AML-193 (cell line): Measurements from ENCODE around the gene DOCK11.
"Not testable (repeated sequence)": the region's sequence is repeated elsewhere in the genome, so short reads cannot be mapped to it uniquely, and the experiment has no call there.

Source experiments
- DNase-seq, 2 experiments: peaks; one replicate each; lab custom pipeline; 2025; lab: John Stamatoyannopoulos, UW

The DOCK11 gene

DNA sequence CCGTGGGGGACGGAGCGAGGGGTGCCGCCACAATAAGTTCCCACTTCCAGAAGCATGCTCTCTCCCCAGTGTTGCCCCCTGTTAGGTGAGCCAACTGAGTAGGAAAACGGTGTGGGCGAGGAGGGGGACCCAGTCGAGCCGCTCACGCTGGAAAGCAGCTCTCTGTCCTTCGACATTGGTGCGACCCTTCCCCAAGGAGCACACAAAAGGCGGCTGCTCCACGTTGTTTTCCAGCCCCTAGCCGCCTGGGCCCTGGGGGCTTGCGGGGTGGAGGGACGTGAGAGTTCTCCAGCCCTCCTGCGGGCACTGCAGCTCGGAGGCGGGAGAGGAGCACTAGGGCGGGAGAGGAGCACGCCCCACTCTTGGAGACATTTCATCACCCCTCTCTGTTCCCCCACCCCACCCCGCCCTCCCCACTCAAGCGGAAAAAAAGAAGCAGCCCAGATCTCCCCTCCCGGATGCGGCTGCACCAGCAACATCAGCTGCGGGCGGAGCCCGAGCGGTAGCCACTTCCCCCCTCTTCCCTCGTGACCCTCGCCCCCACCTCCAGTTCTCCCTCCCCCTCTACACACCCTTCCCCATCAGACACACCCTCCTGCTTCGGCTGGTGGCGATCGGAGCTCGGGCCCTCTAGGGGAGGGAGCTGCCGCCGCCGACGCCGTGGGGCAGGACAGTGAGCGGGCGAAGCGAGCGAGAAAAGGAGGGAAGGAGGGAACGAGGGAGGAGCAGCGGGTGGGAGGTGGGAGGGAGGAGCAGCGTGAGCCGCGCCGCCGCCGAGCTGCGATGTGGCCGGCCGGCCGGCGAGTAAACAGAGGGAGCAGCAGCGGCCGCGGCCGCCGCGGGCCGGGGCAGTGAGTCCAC lies at the start of gene DOCK11:
DOCK11 (plus strand) TSS at position 755 of the 861 bp plus-strand sequence. CDS start 157 bp downstream, outside the sequence.
- DNase-seq: peak; percentile 76 to 81

DNA sequence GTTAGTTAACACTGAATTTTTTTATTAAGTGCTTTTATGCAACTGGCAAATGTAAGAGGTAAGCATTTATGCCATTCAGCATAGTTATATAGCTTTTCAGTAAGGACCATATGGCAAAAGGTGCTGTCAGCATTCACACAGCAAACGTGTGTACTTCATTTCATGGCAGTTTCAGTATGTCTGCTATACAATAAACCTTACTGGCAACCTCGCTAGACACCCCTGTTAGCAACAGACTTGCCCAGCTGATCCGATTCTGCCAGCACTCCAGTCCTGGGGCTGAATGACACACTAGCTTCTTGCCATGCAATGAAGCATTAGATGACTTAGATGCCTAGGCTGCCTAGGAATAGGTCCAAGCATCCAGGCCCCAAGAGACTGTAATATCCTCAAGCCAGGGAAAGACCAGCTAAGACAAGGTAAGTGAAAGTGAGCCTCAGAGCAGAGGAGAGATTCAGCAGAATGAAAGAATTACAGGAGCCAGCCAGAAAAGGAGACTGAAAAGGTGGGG lies 47.3 kb upstream of the DOCK11 start:
- DNase-seq: no peak

DNA sequence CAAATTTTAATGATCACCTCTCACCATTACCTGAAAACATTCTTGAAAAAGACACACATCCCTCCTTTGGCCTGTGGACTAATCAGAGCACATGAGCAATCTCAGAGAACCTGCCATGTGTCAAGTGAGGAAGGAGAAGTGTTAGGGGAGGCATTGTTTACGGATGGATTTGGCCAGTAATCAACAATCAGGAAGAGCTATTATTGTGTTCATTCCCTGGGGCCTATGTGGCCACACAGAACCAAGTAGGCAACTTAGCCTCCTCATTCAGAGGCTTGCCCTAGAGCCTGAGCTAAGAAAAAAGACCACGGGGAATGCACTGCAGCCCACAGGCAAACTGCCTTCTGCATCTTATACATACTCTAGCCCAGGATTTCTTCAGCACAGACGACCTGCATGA lies 40.6 kb upstream of the DOCK11 start:
- no peak for DNase-seq

DNA sequence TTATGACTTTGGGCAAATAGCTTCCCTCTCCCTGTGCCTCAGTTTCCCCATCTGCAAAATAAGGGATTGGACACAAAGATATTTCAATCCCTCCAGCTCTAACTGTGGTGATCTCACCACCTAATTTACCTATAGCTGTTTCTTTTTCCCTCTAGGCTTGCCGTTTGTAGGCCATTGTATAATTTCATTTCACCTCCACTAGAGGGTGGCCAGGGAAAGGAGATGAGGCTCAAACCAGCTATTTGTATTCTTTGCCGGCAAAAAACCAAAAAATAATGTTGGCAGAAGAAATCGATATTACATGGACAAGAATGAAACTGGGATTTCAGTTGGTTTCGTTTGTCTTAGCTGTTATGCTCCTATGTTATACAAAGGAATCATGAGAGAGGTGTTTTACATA lies 36.1 kb upstream of the DOCK11 start:
- peak; percentile 28 to 35 for DNase-seq

DNA sequence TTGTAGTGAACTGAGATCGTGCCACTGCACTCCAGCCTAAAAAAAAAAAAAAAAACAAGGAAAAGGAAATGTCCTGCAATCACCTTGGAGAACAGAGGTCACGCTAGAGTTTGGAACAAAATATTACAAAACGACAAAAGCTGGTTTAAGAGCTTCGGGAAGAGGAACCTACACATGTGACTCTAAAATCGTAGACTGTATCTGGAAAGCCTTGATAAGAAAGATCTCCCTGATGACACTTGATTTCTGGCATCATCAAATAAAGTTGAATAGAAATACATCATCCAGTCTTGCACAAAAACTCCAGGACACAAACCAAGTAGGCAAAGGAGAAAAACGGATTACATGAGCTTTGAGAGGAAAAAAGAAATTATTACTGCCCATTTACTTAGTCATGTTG lies 31.1 kb upstream of the DOCK11 start:
- DNase-seq: peak; percentile 26 to 34

DNA sequence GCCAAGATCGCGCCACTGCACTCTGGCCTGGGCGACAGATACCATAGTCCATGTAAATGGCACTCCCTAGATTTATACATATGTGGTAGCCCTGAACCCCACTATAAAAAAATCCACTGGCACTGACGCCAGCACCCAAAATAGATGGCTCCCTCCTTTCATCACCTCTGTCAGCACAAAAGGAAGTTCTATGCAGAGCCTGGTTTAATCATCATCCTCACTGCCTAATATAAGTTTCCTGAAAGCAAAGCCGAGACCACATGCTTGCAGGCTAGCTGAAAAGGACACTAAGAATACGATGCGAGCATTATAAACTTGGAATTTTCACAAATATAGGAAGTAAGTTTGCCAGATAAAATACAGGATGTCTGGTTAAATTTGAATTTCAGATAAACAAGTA lies 27.5 kb upstream of the DOCK11 start:
- DNase-seq: peak in 1 of 2 experiments; percentile 0

DNA sequence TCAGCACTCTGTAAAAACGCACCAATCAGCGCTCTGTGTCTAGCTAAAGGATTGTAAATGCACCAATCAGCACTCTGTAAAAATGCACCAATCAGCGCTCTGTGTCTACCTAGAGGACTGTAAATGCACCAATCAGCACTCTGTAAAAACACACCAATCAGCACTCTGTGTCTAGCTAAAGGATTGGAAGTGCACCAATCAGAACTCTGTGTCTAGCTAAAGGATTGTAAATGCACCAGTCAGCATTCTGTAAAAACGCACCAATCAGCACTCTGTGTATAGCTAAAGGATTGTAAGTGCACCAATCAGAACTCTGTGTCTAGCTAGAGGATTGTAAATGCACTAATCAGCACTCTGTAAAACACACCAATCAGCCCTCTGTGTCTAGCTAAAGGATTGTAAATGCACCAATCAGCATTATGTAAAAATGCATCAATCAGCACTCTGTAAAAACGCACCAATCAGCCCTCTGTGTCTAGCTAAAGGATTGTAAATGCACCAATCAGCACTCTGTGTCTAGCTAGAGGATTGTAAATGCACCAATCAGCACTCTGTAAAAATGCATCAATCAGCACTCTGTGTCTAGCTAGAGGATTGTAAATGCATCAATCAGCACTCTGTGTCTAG lies 24.8 kb upstream of the DOCK11 start:
- DNase-seq: not testable (repeated sequence)

DNA sequence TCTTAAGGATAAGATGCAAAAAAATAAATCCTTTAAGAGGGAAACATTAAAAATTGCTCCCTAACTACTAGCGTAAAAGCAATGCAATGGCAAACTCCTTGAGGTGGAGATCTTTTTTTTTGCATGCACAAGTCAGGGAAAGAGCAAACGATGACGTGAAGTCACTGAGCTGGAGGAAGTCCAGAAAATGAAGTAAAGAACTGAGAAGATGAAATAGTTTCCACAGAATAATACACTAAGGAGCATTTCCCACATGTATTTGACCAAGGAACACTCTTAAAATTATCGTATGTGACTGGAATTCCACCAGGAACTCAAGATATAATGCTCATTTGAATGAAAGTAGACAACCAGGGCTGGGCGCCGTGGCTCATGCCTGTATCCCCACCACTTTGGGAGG lies 21.0 kb upstream of the DOCK11 start:
- DNase-seq: no peak

DNA sequence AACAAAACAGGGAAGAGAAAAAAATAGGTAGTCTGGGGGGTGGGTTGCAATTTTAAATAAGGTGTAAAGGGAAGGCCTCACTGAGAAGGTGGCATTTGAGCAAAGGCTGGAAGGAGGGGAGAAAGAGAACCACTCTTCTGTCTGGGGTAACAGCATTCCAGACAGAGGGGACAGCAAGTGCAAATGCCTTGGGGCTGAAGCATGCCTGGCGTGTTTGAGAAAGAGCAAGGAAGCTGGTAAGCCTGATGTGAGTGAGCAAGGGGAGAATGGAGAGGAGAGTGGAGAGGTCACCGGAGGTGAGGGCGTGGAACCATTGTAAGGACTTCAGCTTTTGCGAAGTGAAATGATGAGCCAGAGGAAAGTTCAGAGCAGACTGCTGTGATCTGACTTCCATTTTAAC lies 19.7 kb upstream of the DOCK11 start:
- DNase-seq: no peak

DNA sequence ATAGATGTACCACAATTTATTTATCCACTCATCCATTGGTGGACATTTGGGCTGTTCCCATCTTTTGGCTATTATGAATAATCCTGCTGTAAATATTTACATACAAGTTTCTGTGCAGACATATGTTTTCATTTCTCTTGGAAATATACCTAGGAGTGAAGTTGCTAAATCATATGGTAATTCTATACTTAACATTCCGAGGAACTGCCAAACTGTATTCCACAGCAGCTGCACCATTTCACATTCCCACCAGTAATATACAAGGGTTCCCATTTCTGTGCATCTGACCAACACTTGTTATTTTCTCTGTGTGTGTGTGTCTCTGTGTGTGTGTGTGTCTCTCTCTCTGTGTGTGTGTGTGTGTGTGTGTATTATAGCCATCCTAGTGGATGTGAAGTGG lies 15.4 kb upstream of the DOCK11 start:
- DNase-seq: no peak

DNA sequence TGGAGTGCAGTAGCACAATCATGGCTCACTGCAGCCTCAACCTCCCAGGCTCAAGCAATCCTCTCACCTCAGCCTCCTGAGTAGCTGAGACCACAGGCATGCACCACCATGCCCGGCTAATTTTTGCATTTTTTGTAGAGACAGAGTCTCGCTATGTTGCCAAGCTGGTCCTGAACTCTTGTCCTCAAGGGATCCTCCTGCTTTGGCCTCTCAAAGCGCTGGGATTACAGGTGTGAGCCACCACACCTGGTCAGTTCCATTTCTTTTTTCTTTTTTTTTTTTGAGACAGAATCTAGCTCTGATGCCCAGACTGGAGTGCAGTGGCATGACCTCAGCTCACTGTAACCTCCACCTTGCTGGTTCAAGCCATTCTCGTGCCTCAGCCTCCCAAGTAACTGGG lies 13.2 kb upstream of the DOCK11 start:
- DNase-seq: not testable (repeated sequence)

DNA sequence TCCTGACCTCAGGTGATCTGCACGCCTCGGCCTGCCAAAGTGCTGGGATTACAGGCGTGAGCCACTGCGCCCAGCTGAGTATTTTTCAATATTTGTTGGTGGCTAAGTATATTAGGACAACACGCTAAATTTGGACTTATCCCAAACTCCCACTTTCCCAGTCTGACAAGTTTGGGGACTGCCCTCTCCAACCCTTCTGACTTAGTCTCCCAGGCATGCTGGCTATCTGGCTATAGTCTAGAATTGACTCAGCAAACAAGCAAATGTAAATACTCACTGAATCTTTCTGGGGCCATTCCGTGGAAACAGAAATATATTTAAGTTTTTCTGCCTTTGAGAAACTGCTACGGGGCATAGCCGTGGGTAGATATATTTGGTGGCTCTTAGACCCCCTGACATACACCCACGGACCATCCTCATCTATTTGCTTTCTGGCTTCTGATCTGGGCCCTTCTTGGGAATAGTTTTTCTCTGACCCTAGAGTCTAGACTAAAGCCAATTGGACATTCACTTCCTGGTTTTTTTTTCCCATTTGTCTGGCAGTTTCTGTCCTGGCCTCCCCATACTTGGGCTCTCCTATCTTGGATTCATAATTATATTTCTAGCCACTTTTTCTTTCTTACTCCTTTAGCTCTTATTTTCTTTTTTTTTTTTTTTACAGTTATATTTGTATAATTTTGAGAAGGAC lies 11.3 kb upstream of the DOCK11 start:
- no peak for DNase-seq

DNA sequence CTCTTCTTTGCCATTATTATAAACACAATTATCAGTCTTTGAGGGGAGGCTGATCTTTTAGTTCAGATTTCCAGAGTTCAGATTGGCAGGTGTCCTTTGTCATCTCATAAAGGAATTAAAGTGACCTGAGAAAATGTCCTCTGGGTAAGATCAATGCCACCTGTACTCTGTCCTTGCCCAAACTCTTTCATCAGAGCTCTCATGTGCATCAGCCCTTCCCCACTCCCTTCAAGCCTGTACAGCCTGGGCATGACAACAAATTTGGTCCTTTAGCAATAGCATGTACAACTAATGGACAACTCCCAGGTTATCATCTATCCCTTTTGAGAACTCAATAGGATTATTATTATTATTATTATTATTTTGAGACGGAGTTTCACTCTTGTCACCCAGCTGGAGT lies 8.9 kb upstream of the DOCK11 start:
- DNase-seq: not testable (repeated sequence)

DNA sequence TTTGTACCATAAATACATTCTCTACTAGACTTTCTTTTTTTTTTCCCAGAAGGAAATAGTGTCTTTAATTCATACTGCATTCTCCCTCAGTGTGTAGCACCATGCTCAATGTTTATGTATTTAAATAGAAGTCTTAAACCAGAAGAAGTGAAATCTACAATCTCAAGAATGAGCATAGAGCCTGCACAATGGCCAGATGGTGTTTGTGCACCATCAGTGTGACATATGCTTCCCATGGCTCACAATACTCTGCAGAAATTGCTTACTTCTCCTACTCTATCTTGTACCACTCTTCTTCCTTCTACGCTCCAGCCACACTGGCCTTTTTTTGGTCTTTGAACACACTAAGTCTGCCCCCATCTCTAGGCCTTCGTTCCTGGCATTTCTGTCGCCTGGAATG lies 2.6 kb upstream of the DOCK11 start:
- DNase-seq: no peak

DNA sequence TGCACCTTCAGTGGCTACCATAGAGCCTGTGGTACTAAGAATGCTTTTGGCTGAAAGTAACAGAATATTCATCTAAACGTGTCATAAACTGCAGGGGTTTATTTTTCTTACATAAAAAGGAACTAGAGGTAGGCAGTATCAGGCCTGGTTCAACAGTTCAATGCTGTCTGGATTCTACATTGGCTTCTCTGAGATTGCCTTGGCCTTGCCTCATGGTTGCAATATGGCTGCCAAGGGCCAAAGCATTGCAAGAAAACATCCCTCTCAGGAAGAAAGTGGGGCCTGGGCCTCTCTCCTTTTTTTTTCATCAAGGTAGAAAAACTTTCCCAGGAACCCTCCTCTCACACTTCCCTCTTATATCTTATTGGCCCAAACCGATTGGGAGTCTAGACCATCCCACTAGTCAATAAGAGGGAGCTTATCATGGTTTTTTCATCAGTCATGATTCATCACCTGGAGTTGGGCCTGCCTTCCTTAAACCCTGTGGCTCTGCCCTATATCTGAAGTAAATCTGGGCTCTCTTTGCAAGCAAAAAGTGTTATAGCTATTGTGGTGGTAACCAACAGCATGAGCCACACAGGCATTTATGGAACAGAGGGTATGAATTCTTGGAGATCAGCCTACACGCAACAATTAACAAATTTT lies 1.8 kb upstream of the DOCK11 start:
- DNase-seq: no peak

DNA sequence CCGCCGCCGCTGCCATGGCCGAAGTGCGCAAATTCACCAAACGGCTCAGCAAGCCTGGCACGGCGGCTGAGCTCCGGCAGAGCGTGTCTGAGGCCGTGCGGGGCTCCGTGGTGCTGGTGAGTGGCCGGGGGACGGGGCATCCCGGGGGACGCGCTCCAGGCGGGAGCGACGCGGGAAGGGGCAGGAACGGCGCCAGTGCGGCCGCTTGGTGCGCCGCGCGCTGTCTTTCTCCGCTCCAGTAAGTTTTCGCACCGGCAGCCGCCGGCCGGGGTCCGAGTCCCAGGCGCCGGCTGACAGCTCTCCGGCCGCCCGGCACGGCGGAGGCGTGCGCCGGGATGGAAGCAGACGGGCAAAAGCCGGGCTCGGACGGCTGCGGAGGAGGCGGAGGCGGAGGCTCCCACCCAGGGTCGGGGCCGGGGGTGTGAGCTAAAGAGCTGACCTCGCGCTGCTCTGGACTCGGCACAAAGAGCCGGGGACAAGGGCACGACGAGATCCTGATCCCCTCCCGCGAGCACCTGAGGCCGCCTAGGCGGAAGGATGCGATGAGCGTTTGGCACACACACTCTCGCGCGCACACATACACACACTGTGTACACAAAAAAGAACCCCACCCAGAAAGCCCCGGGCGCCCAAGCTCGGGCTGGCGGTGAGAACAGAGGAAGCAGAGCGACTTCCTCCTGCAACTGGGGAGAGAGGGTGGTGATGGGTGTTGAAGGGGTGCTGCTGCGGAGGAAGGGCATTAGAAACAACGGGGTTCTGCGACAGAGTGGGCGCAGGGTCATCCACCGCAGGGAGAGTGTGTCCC lies 545 bp downstream of the DOCK11 start:
- peak; percentile 37 for DNase-seq

DNA sequence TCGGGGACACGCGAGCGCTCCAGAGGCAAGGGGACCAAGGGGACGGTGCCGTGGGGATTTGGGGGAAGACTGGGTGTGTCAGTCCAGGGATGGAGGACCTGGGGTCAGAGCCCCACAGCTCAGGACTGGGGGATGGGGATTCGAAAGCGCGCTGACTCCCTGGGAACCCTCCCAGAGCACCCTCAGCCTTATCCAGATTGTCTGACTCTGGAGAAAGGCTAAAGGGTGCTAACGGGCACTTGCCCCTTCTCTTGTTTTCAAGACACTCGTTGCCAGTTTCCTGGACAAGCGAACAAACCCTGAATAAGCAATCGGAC lies 1.1 kb downstream of the DOCK11 start:
- no peak for DNase-seq

DNA sequence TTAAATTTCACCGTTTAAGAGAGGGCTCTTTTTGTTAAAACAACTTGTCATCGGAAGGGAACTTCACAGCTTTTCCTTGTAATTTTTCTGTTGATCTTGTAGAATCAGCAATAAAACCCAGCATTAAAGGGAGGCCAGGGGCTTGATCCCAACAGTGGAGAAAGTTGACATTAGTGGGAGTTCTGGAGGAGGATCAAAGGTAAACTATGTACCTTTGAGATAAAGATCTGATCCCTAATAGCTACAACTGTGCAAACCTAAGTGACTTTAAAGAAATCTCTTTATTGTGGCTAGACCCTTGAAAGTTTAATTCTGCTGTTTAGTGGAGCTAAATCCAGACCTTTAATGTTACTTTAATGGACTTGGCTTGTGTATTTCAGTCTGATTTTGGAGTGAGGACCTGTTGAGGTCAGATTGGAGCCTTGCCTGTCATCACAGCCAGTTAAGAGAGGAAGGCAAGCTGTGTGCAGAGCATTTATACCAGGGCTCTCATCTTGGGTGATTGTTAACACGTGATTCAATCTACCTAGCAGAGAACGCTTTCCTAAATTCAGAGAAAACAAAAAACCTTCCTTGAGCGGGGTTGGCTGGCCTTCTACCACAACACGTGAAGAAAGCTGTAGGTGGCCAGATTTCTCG lies 1.7 kb downstream of the DOCK11 start:
- peak in 1 of 2 experiments; percentile 8 for DNase-seq

DNA sequence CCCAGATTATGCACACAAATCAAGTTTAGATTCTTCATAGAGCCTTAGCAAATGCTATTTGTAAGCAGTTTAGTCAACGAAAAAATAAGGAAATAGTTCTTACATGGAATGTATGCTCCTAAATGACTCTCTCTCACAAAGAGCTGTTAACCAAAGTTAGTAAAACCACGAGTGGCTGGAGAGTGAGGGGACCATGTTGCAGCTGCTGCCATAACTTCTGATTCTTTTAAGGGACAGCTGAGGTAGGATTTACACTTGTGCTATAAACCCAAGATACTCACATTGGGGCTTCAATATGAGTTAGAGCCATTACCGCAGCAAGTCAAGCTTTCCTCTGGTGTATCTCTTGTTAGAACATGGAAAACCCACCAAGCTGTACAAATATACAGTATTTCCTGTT lies 2.7 kb downstream of the DOCK11 start:
- DNase-seq: no peak

DNA sequence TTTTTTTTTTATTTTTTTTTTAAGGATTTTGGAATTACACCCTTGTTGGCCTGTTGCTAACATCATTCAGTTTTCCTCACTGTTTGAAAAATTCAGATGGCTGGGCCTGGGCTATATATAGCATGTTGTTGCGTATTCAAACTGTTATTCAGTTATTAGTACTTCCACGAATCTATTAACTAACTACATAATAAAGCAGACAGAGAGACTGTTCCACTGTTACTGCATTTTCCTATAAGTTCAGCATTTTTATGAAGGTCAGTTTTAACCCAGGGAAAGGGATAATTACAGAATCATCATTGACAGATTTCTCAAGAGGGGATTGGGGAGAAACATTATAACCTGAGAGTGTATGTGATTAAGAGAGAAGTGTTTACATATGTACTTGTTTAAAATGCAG lies 3.1 kb downstream of the DOCK11 start:
- DNase-seq: no peak

DNA sequence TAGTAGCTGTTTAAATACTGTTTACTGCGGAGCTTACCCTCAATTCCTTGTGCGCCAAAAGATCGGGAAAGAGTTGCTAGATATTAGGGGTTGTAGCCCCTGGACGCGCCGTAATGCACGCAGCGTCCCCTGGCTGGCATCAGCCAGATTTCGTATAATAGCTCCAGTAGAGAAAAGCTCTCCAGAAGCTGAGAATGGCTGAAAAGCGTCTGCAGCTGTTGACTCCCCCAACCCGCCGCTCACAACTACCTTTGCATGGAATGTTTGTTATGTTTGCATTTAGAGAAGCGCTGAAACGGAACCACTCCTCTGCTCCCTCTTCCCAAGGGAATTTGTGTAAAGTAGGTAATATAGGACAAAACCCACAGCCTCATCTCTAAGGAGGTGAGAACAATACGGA lies 3.7 kb downstream of the DOCK11 start:
- DNase-seq: peak in 1 of 2 experiments; percentile 20
